NB4 (cell line): ENCODE data around the gene ACTN3.

Experiments
- POLR2A ChIP-seq: IDR thresholded peaks from 2 replicates; pipeline ENCODE4 v1.6.1; 2011; ENCODE audit warnings: mild to moderate bottlenecking; ENCODE audit not compliant: insufficient read length; ENCODE audit errors: extremely low read depth
- TF ChIP-seq, protein P1 (sequence below): IDR thresholded peaks from one replicate; pipeline ENCODE4 v1.5.1; 2012; ENCODE audit warnings: low read depth, low read length

DNA sequence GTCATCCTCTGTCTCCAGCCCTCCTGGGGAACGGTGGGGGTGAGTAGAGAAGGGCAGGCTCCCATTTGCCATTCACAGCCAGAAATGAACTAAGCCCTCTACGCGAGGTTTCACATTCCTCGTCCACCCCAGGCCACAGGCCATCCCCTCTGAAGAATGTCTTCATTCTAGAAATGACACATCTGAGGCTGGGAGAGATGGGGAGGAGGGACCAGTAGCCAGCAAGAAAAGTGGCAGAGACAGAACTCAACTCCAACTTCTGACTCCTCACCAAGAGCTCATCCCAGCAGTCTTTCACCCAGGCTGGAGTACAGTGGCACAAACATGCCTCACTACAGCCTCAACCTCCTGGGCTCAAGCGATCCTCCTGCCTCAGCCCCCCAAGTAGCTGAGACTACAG, 18.3 kb downstream of the ACTN3 start:
- TF ChIP-seq, protein P1, sequence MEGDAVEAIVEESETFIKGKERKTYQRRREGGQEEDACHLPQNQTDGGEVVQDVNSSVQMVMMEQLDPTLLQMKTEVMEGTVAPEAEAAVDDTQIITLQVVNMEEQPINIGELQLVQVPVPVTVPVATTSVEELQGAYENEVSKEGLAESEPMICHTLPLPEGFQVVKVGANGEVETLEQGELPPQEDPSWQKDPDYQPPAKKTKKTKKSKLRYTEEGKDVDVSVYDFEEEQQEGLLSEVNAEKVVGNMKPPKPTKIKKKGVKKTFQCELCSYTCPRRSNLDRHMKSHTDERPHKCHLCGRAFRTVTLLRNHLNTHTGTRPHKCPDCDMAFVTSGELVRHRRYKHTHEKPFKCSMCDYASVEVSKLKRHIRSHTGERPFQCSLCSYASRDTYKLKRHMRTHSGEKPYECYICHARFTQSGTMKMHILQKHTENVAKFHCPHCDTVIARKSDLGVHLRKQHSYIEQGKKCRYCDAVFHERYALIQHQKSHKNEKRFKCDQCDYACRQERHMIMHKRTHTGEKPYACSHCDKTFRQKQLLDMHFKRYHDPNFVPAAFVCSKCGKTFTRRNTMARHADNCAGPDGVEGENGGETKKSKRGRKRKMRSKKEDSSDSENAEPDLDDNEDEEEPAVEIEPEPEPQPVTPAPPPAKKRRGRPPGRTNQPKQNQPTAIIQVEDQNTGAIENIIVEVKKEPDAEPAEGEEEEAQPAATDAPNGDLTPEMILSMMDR: no peak
- TF ChIP-seq POLR2A: no peak
